NCI-H2171 treated with DMSO at 0.1 percent for 48 hours (cell line): ENCODE measurements around the gene SFRP2.

ENCODE experiments used
- DNase-seq: peaks from one replicate; lab custom pipeline; 2025; lab: John Stamatoyannopoulos, UW

Gene SFRP2

DNA sequence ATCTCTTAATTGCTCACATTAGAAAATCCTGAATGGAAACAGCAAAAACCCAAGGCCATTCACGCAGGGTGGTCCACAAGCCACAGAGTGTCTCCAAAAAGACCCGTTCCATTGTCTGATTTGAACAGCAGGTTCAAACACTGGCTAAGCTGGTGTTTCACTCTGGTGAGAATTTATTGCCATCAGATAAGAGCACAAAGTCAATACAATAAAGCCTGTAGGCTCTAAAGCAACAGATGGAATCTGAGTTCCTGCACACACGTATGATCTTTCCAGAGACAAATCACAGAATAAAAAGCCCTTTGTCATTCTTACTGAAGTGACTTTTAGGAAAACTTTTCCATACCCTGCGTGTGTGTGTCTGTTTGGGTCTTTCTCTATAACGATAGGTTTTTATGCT is 5.1 kb upstream of the SFRP2 start:
- no peak for DNase-seq

DNA sequence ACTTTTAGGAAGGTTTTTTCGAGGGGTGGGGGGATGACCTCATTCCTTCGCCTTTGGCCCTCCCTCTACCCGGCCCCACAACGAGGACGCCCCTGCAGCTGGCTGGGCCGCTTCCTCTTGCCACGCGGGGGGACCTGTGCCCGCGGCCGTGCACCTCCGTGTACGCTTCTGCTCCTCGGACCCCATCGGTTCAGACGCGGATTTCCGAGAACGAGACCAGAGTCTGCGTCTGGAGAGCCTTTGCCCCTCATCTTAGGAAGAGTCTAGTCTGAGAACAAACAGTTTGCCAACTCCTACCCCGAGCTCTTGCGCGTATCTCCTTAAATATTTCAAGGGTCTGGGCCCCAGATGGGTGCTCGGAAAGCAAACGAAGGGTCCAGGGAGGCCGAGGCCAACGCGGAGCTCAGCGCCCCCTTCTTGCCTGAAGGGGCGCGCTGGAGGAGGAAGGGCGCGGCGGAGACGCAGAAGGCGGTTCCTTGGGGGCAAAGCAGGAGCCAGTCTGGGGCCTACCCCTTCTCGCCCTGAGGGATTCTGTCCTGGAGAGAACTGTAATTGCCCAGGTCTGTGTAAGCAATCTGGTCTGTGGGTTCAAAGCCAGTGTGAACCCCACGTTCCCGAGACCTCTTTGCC is 3.9 kb upstream of the SFRP2 start:
- no peak for DNase-seq

DNA sequence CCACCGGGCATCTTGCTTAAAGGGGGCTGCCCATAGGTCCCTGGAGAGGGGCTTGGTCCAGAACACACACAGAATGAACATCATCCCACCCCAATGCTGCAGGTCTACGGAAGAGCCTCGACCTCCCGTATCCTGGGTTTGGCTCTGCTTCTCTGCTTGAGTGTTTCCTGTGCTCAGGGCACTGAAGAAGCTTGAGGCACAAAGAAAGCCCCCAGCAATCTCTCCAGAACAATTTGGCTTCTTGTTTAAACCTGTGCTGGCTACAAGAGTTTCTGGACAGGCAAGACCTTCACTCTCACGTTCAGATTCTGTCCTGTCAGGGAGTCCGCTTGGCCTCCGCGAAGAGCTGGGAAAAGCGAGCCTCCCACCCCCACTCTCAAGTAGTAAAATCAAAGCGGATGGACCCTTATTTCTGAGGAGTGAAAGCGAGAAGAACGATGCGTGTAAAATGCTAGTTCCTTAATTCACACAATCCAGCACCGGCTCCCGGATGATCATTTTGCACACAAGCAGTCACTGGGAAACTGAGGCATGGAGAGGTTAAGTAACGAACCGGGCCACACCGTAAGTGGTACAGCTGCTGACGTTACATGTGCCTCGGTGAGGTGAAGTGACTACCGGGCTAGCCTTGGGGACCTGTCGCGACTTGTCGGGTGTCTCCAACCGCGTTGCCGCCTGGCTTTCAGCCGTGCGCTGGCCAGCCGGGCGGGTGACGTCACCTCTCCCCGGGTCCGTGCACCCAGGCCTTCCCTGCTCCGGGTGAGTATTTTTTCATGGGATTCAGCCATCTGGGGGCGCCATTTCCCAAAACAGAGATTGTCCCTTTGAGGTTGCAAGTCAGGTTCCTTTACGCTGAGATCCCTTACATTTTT is 3.1 kb upstream of the SFRP2 start:
- DNase-seq, result no peak

DNA sequence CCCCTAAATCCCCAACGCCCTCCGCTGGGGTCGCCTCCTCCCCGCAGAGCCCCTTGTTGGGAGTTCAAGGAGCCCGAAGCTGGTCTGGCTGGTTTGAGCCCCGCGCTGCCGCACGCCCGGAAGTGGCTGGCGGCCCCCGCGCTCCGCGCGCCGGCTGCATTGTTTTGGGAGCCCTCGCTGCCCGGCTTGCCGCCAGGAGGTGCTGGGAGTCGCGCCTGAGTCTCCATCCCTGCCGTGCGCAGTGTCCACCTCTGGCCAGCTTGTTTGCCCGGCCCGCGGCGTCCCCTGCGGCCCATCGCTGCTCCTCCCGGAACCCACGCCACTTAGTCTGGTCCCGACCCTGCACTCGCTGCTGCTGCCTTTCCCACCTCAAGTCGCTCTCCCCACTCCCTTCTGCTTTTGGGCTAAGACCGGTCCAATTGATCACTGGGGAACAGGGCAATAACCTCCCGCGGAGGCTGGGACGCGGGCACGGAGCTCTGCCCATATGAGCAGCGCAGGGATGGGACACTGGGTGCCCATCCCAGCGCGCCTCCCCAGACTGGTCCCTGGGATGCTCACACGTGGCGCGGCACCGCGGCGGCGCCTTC is 2.2 kb upstream of the SFRP2 start:
- no peak for DNase-seq

DNA sequence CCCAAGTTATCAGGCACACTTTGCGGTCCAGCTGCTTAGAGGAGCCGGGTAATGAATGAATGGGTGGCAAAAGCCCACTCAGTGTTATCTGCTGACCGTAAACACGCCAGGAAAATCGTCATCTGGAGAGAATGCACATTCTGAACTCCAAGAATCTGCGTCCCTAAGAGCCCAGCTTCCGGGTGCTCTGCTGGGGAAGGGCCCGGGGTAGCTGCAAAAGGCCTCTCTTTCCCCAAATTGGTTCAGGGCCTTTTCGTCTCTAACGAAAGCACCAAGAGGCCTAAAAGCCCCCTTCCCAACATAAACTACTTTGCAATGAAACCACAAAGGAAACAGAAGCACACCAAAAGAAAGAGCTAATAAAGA is 1.6 kb upstream of the SFRP2 start:
- no peak for DNase-seq

DNA sequence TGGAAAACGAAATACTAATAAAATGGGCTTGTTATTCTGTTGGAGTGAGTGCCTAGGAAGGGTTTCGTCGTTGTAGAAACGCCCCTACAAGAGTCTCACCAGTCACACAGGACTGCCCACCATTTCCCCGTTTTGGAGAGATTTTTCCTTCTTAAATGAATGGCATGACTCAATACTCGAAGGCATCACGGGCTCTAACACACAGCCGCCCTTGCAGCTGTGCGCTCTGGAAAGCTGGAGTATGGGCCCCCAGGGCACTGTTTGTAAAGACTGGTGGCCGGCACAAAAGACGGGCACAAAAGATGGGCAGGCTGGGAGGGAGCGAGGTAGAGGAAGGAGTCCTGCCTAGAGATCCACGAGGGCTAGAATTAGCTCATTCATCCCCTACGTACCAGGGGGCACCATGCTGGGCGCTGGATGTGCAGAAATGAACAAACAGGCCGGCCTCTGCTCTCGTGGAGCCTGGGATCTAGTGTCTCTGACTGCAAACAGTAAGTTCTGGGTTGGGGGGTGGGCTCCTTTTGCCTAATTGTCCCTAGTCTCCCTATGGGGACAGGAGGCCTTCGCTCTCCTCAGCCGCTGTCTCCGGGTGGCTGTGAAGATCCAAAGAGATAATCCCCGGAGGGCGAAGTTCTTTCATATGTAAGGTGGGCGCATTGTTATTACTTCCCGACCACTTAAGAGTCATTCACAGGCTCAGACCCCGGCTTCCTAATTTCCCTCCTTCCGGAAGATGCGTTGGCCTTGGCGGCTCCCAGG is 1.0 kb upstream of the SFRP2 start:
- DNase-seq, result no peak

DNA sequence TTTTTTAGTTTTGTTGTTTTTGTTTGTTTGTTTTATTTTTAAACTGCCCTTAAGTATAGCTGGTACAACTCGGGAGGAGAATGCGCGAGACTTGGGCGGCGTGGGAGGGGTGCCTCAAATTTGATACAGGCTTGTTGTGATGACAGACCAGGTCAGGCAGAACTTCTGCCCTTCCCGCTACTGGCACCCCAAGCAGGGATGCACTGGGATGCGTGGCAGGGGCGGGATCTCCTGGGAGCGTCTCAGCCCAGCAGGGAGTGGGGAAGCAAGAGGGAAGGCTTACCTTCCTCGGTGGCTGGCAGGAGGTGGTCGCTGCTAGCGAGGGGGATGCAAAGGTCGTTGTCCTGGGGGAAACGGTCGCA is 851 bp downstream of the SFRP2 start:
- DNase-seq, result no peak

DNA sequence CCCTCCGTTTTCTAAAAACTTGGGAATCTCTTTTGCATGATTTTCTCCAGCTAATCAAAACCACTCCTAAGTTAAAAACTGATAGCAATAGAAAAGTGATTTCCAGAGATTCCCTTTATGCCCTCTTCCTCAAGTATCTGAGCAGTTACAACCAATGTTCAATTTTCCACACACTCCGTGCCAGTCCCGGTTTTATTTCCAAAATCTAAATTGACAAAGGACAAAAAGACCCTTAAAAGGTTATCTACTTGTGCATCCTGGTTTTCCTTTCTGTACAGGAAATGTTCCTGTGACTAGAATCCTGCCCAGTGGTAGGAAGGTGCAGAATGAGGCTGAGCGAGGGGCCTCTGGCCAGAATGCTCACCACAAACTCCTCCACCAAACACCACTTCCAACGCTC is 1.3 kb downstream of the SFRP2 start:
- DNase-seq, result no peak

DNA sequence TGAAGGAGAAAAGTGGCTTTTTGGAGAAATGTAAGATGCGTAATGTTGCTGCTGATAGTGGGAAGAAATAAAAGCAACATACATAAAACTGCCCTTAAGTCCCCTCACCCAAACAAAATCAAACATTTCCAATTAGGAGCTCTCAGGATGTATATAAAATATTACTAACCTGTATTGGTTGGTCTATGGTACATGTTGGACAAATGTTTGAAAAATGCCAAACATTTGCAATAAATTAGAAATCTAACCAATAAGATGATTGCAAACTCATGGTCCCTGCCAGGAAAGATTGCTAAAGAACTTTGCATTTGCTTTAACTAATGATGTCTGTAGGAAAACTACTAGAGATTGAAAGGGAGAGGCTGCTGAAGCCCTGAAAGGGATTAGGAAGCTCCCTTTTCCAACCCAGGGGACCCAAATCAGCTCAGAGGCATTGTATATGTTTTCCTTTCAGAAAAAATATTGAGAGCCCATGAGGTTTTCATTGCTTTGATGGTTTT is 1.8 kb downstream of the SFRP2 start:
- DNase-seq, result no peak

DNA sequence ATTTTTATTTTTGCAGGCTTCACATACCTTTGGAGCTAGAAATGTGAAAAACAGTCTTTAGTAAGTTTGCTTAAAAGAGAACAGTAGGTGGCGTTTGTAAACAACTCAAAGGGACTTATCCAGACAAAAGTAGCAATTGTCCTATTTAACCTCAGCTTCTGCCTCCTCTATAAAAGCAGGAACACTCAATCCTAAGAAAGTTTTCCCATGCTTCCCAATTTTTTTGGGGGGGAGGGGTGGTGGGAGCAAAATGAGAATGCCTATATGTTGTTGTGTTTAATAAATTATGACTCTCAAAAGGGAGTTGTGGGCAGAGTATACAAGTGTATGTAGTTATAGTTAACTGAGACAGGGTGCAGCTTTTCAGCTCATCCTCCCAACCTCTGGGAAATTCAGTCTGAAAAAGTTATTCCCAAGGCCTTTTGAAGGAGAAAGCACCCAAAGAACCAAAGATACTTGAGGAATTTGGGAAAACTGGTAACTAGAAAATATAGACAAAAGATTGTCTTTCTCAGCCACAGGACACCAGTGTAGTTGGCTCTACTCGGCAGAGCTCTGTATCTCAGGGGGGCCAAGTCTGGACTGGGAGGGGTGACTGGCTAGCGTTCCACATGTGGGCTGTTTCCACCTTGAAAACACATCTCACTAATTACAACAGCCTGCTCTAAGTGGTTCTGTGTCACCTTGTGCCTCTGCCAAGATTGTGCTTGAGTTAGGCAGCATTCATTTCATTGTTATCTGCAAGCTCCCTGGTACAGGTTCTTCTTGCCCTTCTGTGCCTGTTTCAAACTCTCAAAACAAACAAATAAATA is 2.8 kb downstream of the SFRP2 start:
- DNase-seq, result peak; percentile 10

DNA sequence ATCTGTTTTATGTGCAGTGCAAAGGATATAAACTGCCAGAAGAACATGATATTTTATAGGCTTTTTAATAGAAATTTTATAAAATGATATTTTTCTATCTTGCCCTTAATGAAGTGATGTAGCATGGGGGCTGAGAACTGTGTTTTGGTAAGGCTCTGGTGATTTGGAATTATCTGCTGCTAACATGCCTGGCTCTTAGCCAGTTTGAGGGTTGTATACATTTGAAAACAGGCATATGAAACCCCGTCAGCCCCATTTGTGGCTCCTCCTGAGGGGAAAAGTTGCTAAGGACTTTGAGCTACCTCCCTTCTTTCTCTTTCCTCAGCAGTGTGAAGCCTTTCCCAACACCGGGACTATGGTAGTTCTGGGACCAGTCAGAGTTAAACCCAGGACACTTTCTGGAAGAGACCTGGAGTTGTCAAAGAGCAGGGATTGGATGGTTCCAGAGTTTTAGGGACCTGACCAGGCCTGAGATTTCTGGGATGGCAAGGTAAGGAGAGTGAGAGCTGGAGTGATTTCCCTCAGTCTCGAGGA is 4.7 kb downstream of the SFRP2 start:
- no peak for DNase-seq

DNA sequence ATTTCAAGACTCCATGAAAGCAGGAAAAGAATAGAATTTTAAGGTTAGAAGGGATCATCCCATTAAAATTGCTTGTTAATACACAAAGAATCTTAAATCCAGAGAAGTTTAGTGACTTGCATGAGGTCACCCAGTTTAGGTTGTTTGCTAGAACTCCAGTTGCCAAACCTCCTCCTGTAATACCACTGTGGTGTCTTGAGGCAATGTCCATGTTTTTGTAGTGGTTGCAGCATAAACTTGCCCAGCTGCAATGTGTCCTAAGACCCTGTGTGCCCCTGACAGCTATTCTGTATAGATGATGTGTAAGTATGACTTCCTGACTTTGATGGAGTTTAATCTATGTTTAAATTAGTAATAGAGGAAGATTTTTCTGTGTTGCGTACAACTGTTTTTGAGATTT is 6.3 kb downstream of the SFRP2 start:
- DNase-seq, result no peak

DNA sequence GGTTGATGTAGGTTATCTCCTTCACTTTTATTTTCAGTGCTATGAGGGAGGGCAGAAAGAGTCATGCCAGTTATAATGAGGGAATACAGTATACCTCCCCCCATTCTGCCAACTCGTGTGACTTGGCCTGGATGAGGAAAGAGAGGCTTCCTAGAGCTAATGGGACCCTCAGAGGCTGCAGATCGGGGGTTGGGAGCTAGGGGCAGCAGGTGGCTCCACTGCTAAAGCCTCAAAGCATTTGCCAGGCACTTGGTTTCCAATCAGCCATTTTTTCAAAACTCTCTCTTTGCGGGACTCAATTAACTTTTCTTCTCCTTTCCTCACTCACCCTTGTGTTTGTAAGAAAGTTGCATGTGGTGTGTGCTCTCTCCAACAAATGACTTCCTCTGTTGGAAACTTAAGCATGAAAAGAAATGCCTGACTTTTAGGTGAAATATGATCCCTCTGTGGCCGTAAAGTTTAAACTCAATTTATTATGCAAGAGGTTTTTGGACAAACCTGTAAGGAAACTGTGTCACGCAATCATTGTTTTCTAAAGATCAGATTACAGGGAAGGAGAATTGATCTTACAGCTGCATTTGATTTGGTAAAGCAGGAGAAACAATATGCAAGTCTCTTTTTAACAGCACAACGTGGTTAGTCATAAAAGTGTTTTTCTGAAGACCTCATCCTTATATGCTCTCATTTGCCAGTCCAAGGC is 7.0 kb downstream of the SFRP2 start:
- DNase-seq, result no peak

DNA sequence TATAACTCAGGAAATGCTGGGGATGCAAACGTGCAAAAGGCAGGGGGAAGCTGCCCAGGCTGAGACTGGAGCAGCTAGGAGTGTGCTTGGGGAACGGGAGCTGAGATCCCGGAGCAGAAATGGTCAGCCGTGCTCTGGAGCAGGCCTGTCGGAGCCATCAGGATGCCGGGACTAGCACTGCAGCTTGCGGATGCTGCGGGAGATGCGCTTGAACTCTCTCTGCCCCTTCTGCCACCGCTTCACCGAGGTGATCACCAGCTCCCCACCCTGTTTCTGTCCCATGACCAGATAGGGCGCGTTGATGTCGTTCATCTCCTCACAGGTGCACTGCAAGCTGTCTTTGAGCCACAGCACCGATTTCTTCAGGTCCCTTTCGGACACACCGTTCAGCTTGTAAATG is 7.6 kb downstream of the SFRP2 start:
- no peak for DNase-seq

DNA sequence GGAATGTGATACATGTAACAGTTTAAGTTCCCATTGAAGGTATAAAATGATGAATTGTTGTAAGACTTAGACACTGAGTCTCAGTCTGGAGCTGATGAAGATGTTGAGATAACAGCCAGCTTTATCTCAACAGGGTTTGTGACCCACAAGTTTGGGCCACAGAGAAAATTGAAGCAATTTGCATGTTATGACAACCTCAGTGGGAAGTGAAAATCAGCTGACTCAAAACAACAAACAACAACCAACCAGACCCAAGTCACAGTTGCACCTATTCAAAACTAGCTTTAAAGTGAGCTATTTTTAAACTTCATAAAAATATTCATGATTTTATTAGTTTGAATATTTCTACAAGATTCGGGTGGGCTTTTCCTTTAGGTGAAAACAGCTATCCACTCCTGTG is 8.0 kb downstream of the SFRP2 start:
- no peak for DNase-seq

DNA sequence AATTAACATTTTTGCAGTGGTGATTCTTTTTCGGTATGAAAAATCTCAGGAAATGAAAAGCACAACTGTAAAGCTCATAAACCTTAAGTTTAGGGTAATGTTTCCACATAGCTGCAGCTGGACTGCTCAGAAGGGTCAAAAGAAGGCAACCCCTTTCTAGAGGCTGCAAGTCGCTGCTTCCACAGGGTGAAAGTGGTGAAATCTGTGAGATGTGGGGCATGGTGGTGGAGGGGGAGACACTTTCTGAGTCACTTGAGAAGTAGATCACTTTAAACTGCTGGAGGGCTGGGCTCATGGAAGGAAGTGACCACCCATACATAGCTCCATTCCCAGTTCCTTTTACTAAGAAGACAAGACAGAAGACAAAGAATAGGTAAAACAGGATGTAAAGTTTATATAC is 8.7 kb downstream of the SFRP2 start:
- no peak for DNase-seq

DNA sequence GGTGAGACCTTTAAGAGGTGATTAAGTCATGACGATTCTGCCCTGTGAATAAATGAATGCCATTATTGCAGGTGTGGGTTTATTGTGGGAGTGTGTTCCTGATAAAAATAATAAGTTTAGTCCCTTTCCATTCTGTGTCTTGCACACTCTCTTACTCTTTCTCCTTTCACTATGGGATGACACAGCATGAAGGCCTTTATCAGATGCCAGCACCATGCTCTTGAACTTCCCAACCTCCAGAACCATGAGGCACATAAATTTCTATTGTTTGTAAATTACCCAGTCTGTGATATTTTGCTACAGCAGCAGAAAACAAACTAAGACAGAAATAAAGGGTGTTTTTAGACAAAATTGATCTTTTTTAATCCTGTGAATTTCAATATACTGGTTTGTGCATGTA is 10.5 kb downstream of the SFRP2 start:
- DNase-seq, result no peak

DNA sequence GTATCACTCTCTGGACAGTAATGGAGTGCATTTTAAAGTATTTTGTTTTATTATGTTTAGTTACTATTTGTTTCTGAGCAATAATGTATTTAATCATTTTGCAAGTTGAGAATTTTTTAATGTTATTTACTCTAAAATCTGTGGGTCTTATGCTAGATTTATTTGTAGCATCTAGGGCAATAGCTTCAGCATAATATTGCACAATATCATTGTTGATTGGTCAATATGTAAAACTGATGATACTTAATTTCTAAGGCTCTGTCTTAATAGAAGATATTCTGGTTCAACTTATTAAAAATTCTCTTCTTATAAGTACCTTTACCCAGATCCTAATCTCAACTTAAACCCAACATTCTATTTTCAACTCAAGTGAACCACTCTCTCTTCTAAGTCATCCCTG is 11.5 kb downstream of the SFRP2 start:
- DNase-seq, result no peak

DNA sequence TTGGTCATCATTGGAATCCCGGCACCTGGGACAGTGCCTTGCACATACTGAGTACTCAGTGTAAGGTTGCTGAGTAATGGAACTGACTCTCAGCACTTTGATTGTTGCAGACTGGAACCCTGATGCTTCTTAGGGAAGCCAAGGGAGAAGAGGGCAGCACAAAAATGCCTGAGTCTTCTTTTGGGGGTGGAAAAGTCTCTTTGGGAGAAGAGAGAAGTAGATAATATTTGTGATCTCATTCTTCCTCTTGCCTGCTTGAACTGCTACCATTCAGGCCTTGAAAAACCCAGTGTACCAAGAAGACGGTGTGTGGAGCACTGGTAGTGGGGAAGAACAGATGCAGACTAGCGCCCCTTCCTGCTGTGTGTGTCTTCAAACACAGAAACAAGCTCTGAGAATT is 12.3 kb downstream of the SFRP2 start:
- DNase-seq, result no peak

DNA sequence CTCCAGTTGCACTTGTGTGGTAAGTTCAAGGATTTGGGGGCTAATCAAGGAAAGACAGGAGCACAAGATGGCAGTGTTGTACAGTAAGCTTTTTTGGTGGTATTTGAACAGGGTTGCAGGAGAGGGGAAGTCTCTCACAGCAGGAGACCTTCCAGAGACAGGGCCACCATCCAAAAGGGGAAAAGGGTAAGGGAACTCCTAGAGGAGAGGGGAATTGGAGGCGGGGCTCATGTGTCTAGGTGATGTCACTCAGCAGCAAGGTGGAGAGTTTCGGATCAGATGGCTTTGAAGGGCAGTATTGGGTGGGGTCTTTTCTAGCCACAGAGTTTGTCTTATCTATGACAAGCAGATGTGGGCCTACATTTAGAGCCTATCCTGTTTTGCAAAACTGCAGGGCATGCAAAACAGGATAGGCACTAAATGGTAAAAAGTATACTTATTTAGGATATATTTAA is 15.6 kb downstream of the SFRP2 start:
- no peak for DNase-seq

DNA sequence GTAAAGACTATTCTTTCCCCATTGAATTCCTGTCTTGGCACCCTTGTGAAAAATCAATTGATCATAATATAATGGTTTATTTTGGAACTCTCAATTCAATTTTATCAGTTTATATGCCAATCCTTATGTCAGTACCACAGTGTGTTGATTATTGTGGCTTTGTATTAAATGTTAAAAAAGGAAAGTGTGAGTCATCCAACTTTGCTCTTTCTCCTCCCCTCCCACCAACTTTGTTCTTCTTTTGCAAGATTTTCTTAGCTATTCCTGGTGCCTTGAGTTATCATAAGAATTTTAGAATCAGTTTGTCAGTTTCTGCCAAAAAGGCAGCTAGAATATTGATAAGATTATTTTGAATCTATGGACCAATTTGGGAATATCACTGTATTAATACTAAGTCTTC is 17.8 kb downstream of the SFRP2 start:
- DNase-seq, result no peak
